Testis (tissue), 2 donors: ENCODE measurements around the gene FXYD5.

Source experiments
- CTCF ChIP-seq, 3 experiments: fragments of 450-650 bp in 2 of 3; fragments of 200-600 bp in 1 of 3; sonication (generic) in 1 of 3; IDR thresholded peaks; one replicate each; pipeline ENCODE4 v1.5.1; 2016 to 2019; ENCODE audit warnings: antibody characterized with exemption in 3 of 3, mild to moderate bottlenecking in 2 of 3, moderate library complexity in 1 of 3
- POLR2A ChIP-seq: fragments of 450-650 bp; IDR thresholded peaks from one replicate; pipeline ENCODE4 v1.6.1; 2017; ENCODE audit warnings: antibody characterized with exemption, mild to moderate bottlenecking, moderate library complexity

- TF ChIP-seq POLR2A, result no peak
- TF ChIP-seq CTCF (IDR thresholded peaks at IDR 0.05), result no peak
Observed at GRCh38 chr19:35154525-35155406, at the start of gene FXYD5.
